H9 (cell line): ENCODE measurements around the gene LRP1. TPM values are rescaled to one million over a fixed set of nuclear protein-coding genes. Genes with fewer than 3 reads are reported as not detected.

Experiments used
- DNase-seq: peaks from one replicate; pipeline ENCODE4 v3.0.0-alpha.2; 2017
- H2AFZ ChIP-seq: one replicate; pipeline ENCODE4 v1.6.1; 2013; ENCODE audit warnings: mild to moderate bottlenecking, low read length, control low read depth, moderate library complexity
- H2AK5ac ChIP-seq: 2 replicates; pipeline ENCODE4 v1.6.1; 2013; ENCODE audit warnings: low read length, control low read depth, mixed read lengths; ENCODE audit not compliant: insufficient read length
- H2BK120ac ChIP-seq: one replicate; pipeline ENCODE4 v1.6.1; 2013; ENCODE audit warnings: low read depth, mild to moderate bottlenecking, low read length, control low read depth, inconsistent platforms; ENCODE audit not compliant: poor library complexity, severe bottlenecking
- H2BK12ac ChIP-seq: 2 replicates; pipeline ENCODE4 v1.6.1; 2013; ENCODE audit warnings: low read length, control low read depth, mixed read lengths, low read depth; ENCODE audit not compliant: insufficient read length
- H2BK15ac ChIP-seq: 2 replicates; pipeline ENCODE4 v1.6.1; 2013; ENCODE audit warnings: low read depth, low read length, control low read depth
- H2BK20ac ChIP-seq: one replicate; pipeline ENCODE4 v1.6.1; 2013; ENCODE audit warnings: low read depth, mild to moderate bottlenecking, low read length, control low read depth, inconsistent platforms; ENCODE audit not compliant: poor library complexity, severe bottlenecking
- H2BK5ac ChIP-seq: 2 replicates; pipeline ENCODE4 v1.6.1; 2013; ENCODE audit warnings: low read length, control low read depth, mixed read lengths; ENCODE audit not compliant: insufficient read length
- H3K14ac ChIP-seq: 2 replicates; pipeline ENCODE4 v1.6.1; 2013; ENCODE audit warnings: low read length, control low read depth; ENCODE audit not compliant: insufficient read depth
- H3K18ac ChIP-seq: 2 replicates; pipeline ENCODE4 v1.6.1; 2013; ENCODE audit warnings: low read depth, mild to moderate bottlenecking, mixed read lengths, low read length, control low read depth; ENCODE audit not compliant: insufficient read length
- H3K23ac ChIP-seq: 2 replicates; pipeline ENCODE4 v1.6.1; 2013; ENCODE audit warnings: low read length, control low read depth, mixed read lengths, low read depth; ENCODE audit not compliant: insufficient read length
- H3K23me2 ChIP-seq: 2 replicates; pipeline ENCODE4 v1.6.1; 2013; ENCODE audit warnings: low read depth, mild to moderate bottlenecking, mixed read lengths, low read length, control low read depth; ENCODE audit not compliant: insufficient read length, poor library complexity, severe bottlenecking
- H3K27ac ChIP-seq: 2 replicates; pipeline ENCODE4 v1.5.1; 2013; ENCODE audit warnings: low read length, control low read depth, mixed read lengths, low read depth; ENCODE audit not compliant: insufficient read length
- H3K27me3 ChIP-seq: 2 replicates; pipeline ENCODE4 v1.6.1; 2013; ENCODE audit warnings: low read length, control low read depth, inconsistent platforms; ENCODE audit not compliant: insufficient read depth
- H3K4ac ChIP-seq: 2 replicates; pipeline ENCODE4 v1.6.1; 2013; ENCODE audit warnings: low read depth, mild to moderate bottlenecking, control low read depth, inconsistent platforms, low read length, moderate library complexity
- H3K4me1 ChIP-seq: 2 replicates; pipeline ENCODE4 v1.6.1; 2013; ENCODE audit warnings: low read length, control low read depth, inconsistent platforms; ENCODE audit not compliant: insufficient read depth
- H3K4me2 ChIP-seq: 2 replicates; pipeline ENCODE4 v1.6.1; 2013; ENCODE audit warnings: low read length, control low read depth, mixed read lengths; ENCODE audit not compliant: insufficient read length, insufficient read depth
- H3K56ac ChIP-seq: 2 replicates; pipeline ENCODE4 v1.6.1; 2013; ENCODE audit warnings: low read depth, mild to moderate bottlenecking, mixed read lengths, low read length, control low read depth; ENCODE audit not compliant: insufficient read length
- H3K79me1 ChIP-seq: 2 replicates; pipeline ENCODE4 v1.6.1; 2013; ENCODE audit warnings: low read depth, mild to moderate bottlenecking, moderate library complexity, low read length, control low read depth, inconsistent platforms; ENCODE audit not compliant: insufficient read depth, poor library complexity, severe bottlenecking
- H3K79me2 ChIP-seq: 2 replicates; pipeline ENCODE4 v1.6.1; 2013; ENCODE audit warnings: low read length, control low read depth, inconsistent platforms; ENCODE audit not compliant: insufficient read depth
- H3K9ac ChIP-seq: 2 replicates; pipeline ENCODE4 v1.6.1; 2013; ENCODE audit warnings: low read length, control low read depth, mixed read lengths; ENCODE audit not compliant: insufficient read length; ENCODE audit errors: extremely low read depth
- H3K9me3 ChIP-seq: one replicate; pipeline ENCODE4 v1.6.1; 2013; ENCODE audit warnings: low read depth, low read length, inconsistent platforms; ENCODE audit not compliant: control insufficient read depth
- H3T11ph ChIP-seq: one replicate; pipeline ENCODE4 v1.6.1; 2013; ENCODE audit warnings: mild to moderate bottlenecking, low read length, control low read depth, inconsistent platforms
- H4K20me1 ChIP-seq: one replicate; pipeline ENCODE4 v1.6.1; 2013; ENCODE audit not compliant: control insufficient read depth, insufficient read length, insufficient read depth
- H4K5ac ChIP-seq: 2 replicates; pipeline ENCODE4 v1.6.1; 2013; ENCODE audit warnings: low read depth, mild to moderate bottlenecking, mixed read lengths, low read length, control low read depth; ENCODE audit not compliant: insufficient read length
- H4K8ac ChIP-seq: replicated peaks from 2 replicates; pipeline ENCODE4 v1.6.1; 2013; ENCODE audit warnings: low read length, control low read depth, mixed read lengths, low read depth; ENCODE audit not compliant: insufficient read length
- H4K91ac ChIP-seq: 2 replicates; pipeline ENCODE4 v1.6.1; 2013; ENCODE audit warnings: low read depth, mild to moderate bottlenecking, moderate library complexity, mixed read lengths, low read length, control low read depth; ENCODE audit not compliant: insufficient read length
- H3K27ac Mint-ChIP-seq, 3 experiments: 2 replicates in 2 of 3; 3 replicates in 1 of 3; pipeline ENCODE4 v1.8.0; 2020 to 2021; ENCODE audit warnings: mixed read lengths in 3 of 3, mild to moderate bottlenecking in 1 of 3, moderate library complexity in 1 of 3
- H3K27me3 Mint-ChIP-seq: 2 replicates; pipeline ENCODE4 v1.8.0; 2021; ENCODE audit warnings: low read depth, mild to moderate bottlenecking, moderate library complexity, mixed read lengths
- H3K36me3 Mint-ChIP-seq, 3 experiments: 2 replicates in 2 of 3; 3 replicates in 1 of 3; pipeline ENCODE4 v1.8.0; 2020 to 2021; ENCODE audit warnings: low read depth in 3 of 3, mixed read lengths in 3 of 3; ENCODE audit not compliant: insufficient read depth in 1 of 3
- H3K4me1 Mint-ChIP-seq, 2 experiments: 2 replicates each; pipeline ENCODE4 v1.8.0; 2020; ENCODE audit warnings: mixed read lengths in 2 of 2
- H3K4me3 Mint-ChIP-seq, 2 experiments: 2 replicates in 1 of 2; 3 replicates in 1 of 2; pipeline ENCODE4 v1.8.0; 2020 to 2021; ENCODE audit warnings: mild to moderate bottlenecking in 2 of 2, mixed read lengths in 2 of 2, moderate library complexity in 1 of 2
- H3K9me3 Mint-ChIP-seq, 2 experiments: 2 replicates in 1 of 2; 3 replicates in 1 of 2; pipeline ENCODE4 v1.8.0; 2020; ENCODE audit warnings: mild to moderate bottlenecking in 2 of 2, mixed read lengths in 2 of 2, moderate library complexity in 1 of 2
- CTCF ChIP-seq: fragments of 200-600 bp; sonication (generic); conservative IDR thresholded peaks from 3 replicates; pipeline ENCODE4 v1.8.0; 2021; ENCODE audit warnings: antibody characterized with exemption, mild to moderate bottlenecking
- WGBS: extraction: QIAGEN DNeasy Blood & Tissue Kit; methylation state at CpG from one replicate; pipeline ENCODE4 v1.1.7; 2013; ENCODE audit warnings: missing lambda C conversion rate, low lambda C conversion rate, mixed read lengths; ENCODE audit not compliant: insufficient read length; ENCODE audit errors: extremely low coverage; 5-methylcytosine and 5-hydroxymethylcytosine counted together
- total RNA-seq: library from RNA; stranded (reverse); gene quantifications from 2 replicates; pipeline ENCODE4 v1.2.1, GENCODE V29; 2021

The LRP1 gene
- total RNA-seq, 1 experiment from 2014 or later: 115 TPM

GRCh38 chr12:57112492-57113294, 15.6 kb upstream of the LRP1 start:
- no peak overlapping the region for H3K27ac ChIP-seq
- H3K56ac ChIP-seq: no peak overlapping the region
- H2BK15ac ChIP-seq: no peak overlapping the region
- peak overlapping the region; percentile 47 for H3K4me2 ChIP-seq
- no peak overlapping the region for H3K14ac ChIP-seq
- H2AK5ac ChIP-seq: no peak overlapping the region
- no peaks in the 10 kb centered on the region for H3K27me3 ChIP-seq
- peaks cover 29 to 44% of the 10 kb centered on the region in 2 experiments for H3K4me1 Mint-ChIP-seq
- no peak overlapping the region for H3K23ac ChIP-seq
- H2AFZ ChIP-seq: no peak overlapping the region
- H3K18ac ChIP-seq: no peak overlapping the region
- no peak overlapping the region for H2BK20ac ChIP-seq
- no peak overlapping the region for H4K91ac ChIP-seq
- H3K4me1 ChIP-seq: no peaks in the 10 kb centered on the region; the same call in 1 of the 2 replicates
- H3K36me3 Mint-ChIP-seq: peaks cover 0 to 8% (median 1%) of the 10 kb centered on the region in 3 experiments; a peak in 2 of 7 replicates
- H3K27me3 Mint-ChIP-seq: peaks cover 6% of the 10 kb centered on the region
- H3T11ph ChIP-seq: no peak overlapping the region
- H3K79me2 ChIP-seq: no peaks in the 10 kb centered on the region
- TF ChIP-seq CTCF: no peak; the same call in 2 of the 3 replicates
- no peak overlapping the region for H2BK12ac ChIP-seq
- H3K9me3 ChIP-seq: no peaks in the 10 kb centered on the region
- no peaks in the 10 kb centered on the region for H3K79me1 ChIP-seq
- H3K9ac ChIP-seq: no peak overlapping the region
- WGBS: no CpG with 5 or more reads among the region's 9 CpGs
- no peak overlapping the region for H4K8ac ChIP-seq
- H4K20me1 ChIP-seq: no peaks in the 10 kb centered on the region
- H2BK5ac ChIP-seq: no peak overlapping the region
- no peaks in the 10 kb centered on the region; a peak in 1 of 5 replicates for H3K9me3 Mint-ChIP-seq
- H3K4me3 Mint-ChIP-seq: peak overlapping the region in 1 of 2 experiments; percentile 81; a peak in 3 of 5 replicates
- no peak overlapping the region for H4K5ac ChIP-seq
- peak; percentile 96 for DNase-seq
- peaks cover 11% of the 10 kb centered on the region for H3K23me2 ChIP-seq
- H3K4ac ChIP-seq: no peak overlapping the region
- no peak overlapping the region for H3K27ac Mint-ChIP-seq
- no peak overlapping the region for H2BK120ac ChIP-seq
